ENCODE data around the gene ZNF22. TPM values are rescaled to one million over a fixed set of nuclear protein-coding genes. Genes with fewer than 3 reads are reported as not detected.
A peak's percentile ranks its signal among the peaks of the same experiment; 100 is the strongest.

ZNF22 gene
- total RNA-seq, 1 experiment from 2014 or later, result 29.9 TPM

- H3K79me2 ChIP-seq (ENCODE audit: low read depth), result peaks cover 1% of the 10 kb centered on the region; the same call in 1 of the 2 replicates
- H3K36me3 ChIP-seq (ENCODE audit: low read depth), result 0 out of 2 replicates have a peak, but pooled peaks cover 5% of the 10 kb centered on the region
- peaks cover 66% of the 10 kb centered on the region for H3K4me1 ChIP-seq (replicated peaks; ENCODE audit: insufficient read depth)
- H2AFZ ChIP-seq, result no peak overlapping the region
- intact Hi-C loops (cut with micrococcal nuclease; ENCODE audit: unreplicated experiment), result no loop called here
- ChIA-PET CTCF (no interaction called here), POLR2A (ENCODE audit: unreplicated experiment) (interaction anchor here (0.6 kb wide), 1 partner anchor 38 kb away, joined by 4 read pairs; no protein-coding TSS in a partner anchor)
- H3K4me2 ChIP-seq, result peak overlapping the region; percentile 58
- H3K9me2 ChIP-seq (ENCODE audit: insufficient read depth), result no peaks in the 10 kb centered on the region
- H4K20me1 ChIP-seq (ENCODE audit: insufficient read depth), result no peaks in the 10 kb centered on the region
- BruUV-seq (replicated peaks), result no TSS peak
- no peak for DNase-seq
- TF ChIP-seq EZH2 (IDR thresholded peaks at IDR 0.05; ENCODE audit: low read depth) (no peak), CTCF (conservative IDR thresholded peaks at IDR 0.05) (no peak)
- H3F3A ChIP-seq (ENCODE audit: insufficient read depth, low read depth), result peaks cover 42% of the 10 kb centered on the region
- peak overlapping the region; percentile 84 for H3K27ac ChIP-seq
- peaks cover 5% of the 10 kb centered on the region for H3K9me3 ChIP-seq (ENCODE audit: insufficient read depth, low read depth)
- no peaks in the 10 kb centered on the region for H3K27me3 ChIP-seq (ENCODE audit: insufficient read depth, low read depth)
- no peak overlapping the region for H3K4me3 ChIP-seq
These were observed 3.5 kb upstream of the ZNF22 start for GRCh38 chr10:44997105-44997748.

GRCh38 chr10:44998146-44998631, 2.5 kb upstream of the ZNF22 start:
- H3K27ac ChIP-seq, result no peak overlapping the region
- no peak overlapping the region for H3K4me2 ChIP-seq
- 0 out of 2 replicates have a peak, but pooled peaks cover 15% of the 10 kb centered on the region for H3K36me3 ChIP-seq (ENCODE audit: low read depth)
- DNase-seq, result no peak
- peaks cover 12% of the 10 kb centered on the region for H3K9me3 ChIP-seq (ENCODE audit: insufficient read depth, low read depth)
- ChIA-PET CTCF (no interaction called here), POLR2A (ENCODE audit: unreplicated experiment) (no interaction called here)
- H3K9me2 ChIP-seq (ENCODE audit: insufficient read depth), result no peaks in the 10 kb centered on the region
- no TSS peak for BruUV-seq (replicated peaks)
- no peaks in the 10 kb centered on the region for H4K20me1 ChIP-seq (ENCODE audit: insufficient read depth)
- peaks cover 67% of the 10 kb centered on the region for H3K4me1 ChIP-seq (replicated peaks; ENCODE audit: insufficient read depth)
- H3F3A ChIP-seq (ENCODE audit: insufficient read depth, low read depth), result peaks cover 42% of the 10 kb centered on the region
- no peak overlapping the region for H2AFZ ChIP-seq
- TF ChIP-seq CTCF (conservative IDR thresholded peaks at IDR 0.05) (no peak), EZH2 (IDR thresholded peaks at IDR 0.05; ENCODE audit: low read depth) (no peak)
- H3K27me3 ChIP-seq (ENCODE audit: insufficient read depth, low read depth), result no peaks in the 10 kb centered on the region
- intact Hi-C loops (cut with micrococcal nuclease; ENCODE audit: unreplicated experiment), result no loop called here
- H3K4me3 ChIP-seq, result no peak overlapping the region
- H3K79me2 ChIP-seq (ENCODE audit: low read depth), result peaks cover 8% of the 10 kb centered on the region

- CTCF ChIA-PET, result interaction anchor here (0.7 kb wide), 1 partner anchor 91 kb away, joined by 3 read pairs; no protein-coding TSS in a partner anchor
- Histone ChIP-seq H2AFZ (peak overlapping the region; percentile 81), H4K20me1 (ENCODE audit: insufficient read depth) (no peaks in the 10 kb centered on the region), H3K4me3 (peak overlapping the region; percentile 65; the same call in 1 of the 2 replicates), H3K36me3 (ENCODE audit: low read depth) (peaks cover 29% of the 10 kb centered on the region; the same call in 1 of the 2 replicates), H3K4me1 (replicated peaks; ENCODE audit: insufficient read depth) (peaks cover 47% of the 10 kb centered on the region), H3K4me2 (peak overlapping the region; percentile 93), H3F3A (ENCODE audit: insufficient read depth, low read depth) (peaks cover 28% of the 10 kb centered on the region), H3K27me3 (ENCODE audit: insufficient read depth, low read depth) (no peaks in the 10 kb centered on the region), H3K27ac (peak overlapping the region; percentile 60), H3K9me3 (ENCODE audit: insufficient read depth, low read depth) (peaks cover 12% of the 10 kb centered on the region), H3K9me2 (ENCODE audit: insufficient read depth) (no peaks in the 10 kb centered on the region), H3K79me2 (ENCODE audit: low read depth) (peaks cover 8% of the 10 kb centered on the region)
- POLR2A ChIA-PET (ENCODE audit: unreplicated experiment), result no interaction called here
- intact Hi-C loops (cut with micrococcal nuclease; ENCODE audit: unreplicated experiment), result loop anchor here (2.0 to 10.0 kb wide), 3 partner anchors 38 to 375 kb away; partner anchors contain the start of gene ALOX5
- TF ChIP-seq EZH2 (IDR thresholded peaks at IDR 0.05; ENCODE audit: low read depth) (no peak), CTCF (conservative IDR thresholded peaks at IDR 0.05) (no peak)
- peak in 1 of 2 experiments; percentile 35 for DNase-seq
- BruUV-seq (replicated peaks), result TSS peak; percentile 75
These were observed 478 bp upstream of the ZNF22 start for GRCh38 chr10:45000138-45000751.

Measured in PC-9 (cell line).